VCaP (cell line): Measurements from ENCODE around the gene FOXK1.

Experiments
- H3K27ac ChIP-seq: fragments of 450-650 bp; 2 replicates; pipeline ENCODE4 v1.5.1; 2017
- TF ChIP-seq, protein P1 (sequence below): fragments of 450-650 bp; conservative IDR thresholded peaks from 2 replicates; pipeline ENCODE4 v1.5.1; 2017; ENCODE audit warnings: mild to moderate bottlenecking, moderate library complexity

Gene FOXK1

DNA sequence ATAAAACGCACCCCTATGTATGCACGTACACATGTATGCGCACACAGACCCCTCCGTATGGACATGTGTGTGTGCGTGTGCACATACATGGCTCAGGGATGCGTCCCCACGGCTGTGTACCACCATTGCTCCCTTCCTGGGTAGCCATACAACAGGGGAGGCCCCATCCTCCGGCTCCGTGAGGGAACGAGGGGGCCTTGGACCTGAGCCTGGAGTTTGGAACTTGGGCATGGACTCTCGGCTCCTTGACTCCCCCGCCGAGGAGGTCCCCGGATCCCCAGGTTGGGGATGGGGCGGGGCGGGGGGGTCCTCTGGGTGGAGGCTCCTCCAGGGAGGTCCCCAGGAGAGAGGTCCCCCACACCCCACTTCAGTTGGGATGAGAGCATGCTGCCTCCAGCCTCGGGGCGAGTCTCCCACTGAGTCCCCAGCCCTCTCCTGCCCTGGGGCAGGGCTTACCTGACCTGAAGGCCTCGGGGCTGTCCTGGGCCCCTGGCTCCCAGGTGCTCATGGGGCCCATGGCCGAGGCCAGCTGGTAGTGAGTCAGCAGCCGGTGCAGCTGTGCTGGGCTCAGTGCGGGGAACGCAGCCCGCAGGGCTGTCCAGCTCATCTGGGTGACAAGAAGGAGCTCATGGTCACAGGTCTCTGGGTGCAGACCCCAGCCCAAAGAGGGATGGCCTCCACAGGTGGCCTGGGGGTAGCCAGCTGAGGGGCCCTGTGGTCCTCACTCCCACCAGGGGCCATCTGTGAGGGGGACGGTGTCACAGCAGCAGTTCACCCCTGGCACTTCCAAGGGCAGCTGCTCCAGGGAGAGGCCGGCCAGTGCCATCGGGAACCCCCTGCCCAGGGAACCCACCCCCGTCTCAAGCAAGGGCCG, 123.3 kb downstream of the FOXK1 start:
- TF ChIP-seq, protein P1, sequence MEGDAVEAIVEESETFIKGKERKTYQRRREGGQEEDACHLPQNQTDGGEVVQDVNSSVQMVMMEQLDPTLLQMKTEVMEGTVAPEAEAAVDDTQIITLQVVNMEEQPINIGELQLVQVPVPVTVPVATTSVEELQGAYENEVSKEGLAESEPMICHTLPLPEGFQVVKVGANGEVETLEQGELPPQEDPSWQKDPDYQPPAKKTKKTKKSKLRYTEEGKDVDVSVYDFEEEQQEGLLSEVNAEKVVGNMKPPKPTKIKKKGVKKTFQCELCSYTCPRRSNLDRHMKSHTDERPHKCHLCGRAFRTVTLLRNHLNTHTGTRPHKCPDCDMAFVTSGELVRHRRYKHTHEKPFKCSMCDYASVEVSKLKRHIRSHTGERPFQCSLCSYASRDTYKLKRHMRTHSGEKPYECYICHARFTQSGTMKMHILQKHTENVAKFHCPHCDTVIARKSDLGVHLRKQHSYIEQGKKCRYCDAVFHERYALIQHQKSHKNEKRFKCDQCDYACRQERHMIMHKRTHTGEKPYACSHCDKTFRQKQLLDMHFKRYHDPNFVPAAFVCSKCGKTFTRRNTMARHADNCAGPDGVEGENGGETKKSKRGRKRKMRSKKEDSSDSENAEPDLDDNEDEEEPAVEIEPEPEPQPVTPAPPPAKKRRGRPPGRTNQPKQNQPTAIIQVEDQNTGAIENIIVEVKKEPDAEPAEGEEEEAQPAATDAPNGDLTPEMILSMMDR, result no peak

DNA sequence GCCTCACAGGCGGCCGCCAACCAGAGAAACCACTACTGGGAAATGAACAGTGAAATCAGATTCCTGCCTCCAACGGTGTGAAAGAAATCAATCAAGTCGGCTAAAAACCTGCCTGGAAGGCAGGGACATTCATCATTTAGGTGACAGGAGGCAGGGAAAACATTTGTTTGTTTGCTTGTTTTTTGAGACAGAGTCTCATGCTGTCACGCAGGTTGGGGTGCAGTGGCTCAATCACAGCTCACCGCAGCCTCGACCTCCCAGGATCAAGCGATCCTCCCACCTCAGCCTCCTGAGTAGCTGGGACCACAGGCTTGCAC, 123.8 kb downstream of the FOXK1 start:
- no peak overlapping the region for H3K27ac ChIP-seq
- TF ChIP-seq, protein P1, result no peak

More for the DNA sequence above, 123.3 kb downstream of the FOXK1 start:
- H3K27ac ChIP-seq, result no peak overlapping the region

DNA sequence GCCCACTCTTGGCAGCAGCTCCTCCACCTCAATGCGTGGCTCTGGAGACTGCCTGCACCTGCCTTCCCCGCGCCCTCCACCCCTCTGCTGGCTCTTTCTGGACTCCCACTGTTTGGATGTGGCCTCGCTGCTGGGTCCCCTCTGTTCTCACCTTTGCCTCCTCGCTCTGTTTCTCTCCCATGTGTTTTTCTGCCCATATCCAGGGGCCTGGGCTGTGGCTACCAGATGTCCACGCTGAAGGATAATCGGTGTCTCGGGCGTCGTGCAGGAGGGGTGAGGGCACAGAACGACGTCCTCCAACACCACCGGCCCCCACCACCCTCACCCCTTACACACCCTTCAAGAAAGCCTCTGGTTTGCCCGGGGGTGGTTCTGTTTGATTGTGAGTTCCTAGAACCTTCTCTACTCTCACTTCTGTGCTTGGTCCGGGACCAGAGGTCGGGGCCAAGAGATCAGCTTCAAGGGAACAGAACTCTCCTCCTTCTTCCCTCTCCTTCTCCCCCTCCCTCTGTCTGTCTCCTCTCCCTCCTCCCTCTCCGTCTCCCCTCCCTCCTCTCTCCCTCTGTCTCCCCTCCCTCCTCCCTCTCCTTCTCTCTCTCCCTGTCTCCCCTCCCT, 125.0 kb downstream of the FOXK1 start:
- TF ChIP-seq, protein P1, result no peak
- H3K27ac ChIP-seq, result no peak overlapping the region

DNA sequence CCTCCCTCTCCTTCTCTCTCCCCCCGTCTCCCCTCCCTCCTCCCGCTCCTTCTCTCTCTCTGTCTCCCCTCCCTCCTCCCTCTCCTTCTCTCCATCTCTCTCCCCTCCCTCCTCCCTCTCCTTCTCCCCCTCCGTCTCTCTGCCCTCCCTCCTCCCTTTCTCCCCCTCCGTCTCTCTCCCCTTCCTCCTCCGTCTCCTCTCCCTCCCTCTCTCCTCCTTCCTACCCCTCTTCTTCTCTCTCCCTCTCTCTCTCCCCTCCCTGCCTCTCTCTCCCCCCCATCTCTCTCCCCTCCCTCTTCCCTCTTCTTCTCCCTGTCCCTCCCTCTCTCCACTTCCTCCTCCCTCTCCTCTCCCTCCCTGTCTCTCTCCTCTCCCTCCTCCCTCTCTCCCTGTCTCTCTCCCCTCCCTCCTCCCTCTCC, 125.5 kb downstream of the FOXK1 start:
- H3K27ac ChIP-seq, result no peak overlapping the region
- TF ChIP-seq, protein P1, result no peak

DNA sequence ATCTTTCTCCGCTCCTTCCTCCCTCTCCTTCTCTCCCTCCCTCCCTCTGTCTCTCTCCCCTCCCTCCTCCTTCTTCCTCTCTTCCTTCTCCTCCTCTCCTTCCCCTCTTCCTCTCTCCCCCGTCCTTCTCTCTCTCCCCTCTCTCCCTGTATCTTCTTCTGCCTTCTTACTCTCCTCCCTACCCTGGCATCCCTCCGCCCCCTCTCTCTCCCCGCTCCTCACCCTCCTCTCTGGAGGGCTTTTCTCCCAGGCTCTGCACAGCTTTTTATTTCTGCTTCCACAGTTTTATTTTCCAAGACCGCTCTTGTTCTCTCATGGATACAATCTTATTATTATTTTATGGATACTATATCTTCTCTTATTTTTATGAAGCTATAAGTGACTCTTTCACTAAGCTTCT, 125.9 kb downstream of the FOXK1 start:
- H3K27ac ChIP-seq, result no peak overlapping the region
- TF ChIP-seq, protein P1, result no peak

DNA sequence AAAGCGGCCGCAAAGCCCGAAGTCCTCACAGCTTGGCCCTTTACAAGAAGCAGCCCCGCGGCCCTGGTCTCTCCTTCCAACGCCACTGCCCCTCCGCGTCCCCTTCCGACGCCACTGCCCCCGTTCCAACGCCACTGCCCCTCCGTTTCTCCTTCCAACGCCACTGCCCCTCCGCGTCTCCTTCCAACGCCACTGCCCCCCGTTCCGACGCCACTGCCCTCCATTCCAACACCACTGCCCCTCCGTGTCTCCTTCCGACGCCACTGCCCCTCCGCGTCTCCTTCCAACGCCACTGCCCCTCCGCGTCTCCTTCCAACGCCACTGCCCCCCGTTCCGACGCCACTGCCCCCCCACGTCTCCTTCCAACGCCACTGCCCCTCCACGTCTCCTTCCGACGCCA, 126.5 kb downstream of the FOXK1 start:
- TF ChIP-seq, protein P1, result no peak
- H3K27ac ChIP-seq, result no peak overlapping the region

DNA sequence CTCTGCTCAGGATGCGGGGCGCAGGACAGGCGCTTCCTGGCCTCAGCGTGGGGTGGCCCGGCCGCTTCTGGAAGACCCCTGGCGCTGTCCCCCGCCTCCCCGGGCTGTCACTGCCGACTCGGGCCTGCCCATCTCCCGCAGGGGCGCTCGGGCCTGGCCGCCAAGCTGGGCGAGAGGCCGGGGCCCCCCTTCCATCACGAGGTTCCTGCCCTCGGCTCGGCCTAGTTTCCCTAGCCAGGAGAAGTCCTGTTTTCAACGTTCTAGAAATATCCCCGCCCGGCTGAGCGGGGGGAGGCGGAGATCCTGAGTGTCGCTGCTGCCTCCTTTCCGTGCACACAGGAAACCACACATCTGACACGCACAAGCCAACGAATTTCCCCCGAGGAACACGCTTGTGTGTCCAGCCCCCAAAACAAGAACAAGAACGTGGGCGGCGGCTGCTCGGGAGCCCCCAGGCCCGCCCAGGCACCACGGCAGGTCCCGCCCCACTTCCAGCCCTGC, 127.0 kb downstream of the FOXK1 start:
- no peak overlapping the region for H3K27ac ChIP-seq
- TF ChIP-seq, protein P1, result no peak
